ENCODE data around the gene FAM83G.

GRCh38 chr17:19003543-19004420 lies 782 bp downstream of the FAM83G start:
- TF ChIP-seq ZNF221 (tag by site-specific recombination; IDR thresholded peaks at IDR 0.05; ENCODE audit: borderline replicate concordance) (no peak), ZNF530 (tag by site-specific recombination; IDR thresholded peaks at IDR 0.05; ENCODE audit: low read depth) (no peak), ZNF639 (tag by site-specific recombination; IDR thresholded peaks at IDR 0.05) (no peak), PBX3 (CRISPR knock-in tag; IDR thresholded peaks at IDR 0.05) (no peak), ZNF488 (tag by site-specific recombination; IDR thresholded peaks at IDR 0.05) (no peak), CTCF (tag by site-specific recombination; IDR thresholded peaks at IDR 0.05) (no peak), ZNF133 (tag by site-specific recombination; IDR thresholded peaks at IDR 0.05) (no peak), ZNF513 (tag by site-specific recombination; IDR thresholded peaks at IDR 0.05) (no peak), ZNF449 (tag by site-specific recombination; IDR thresholded peaks at IDR 0.05) (no peak), ZNF23 (tag by site-specific recombination; IDR thresholded peaks at IDR 0.05; ENCODE audit: borderline replicate concordance) (no peak), GLI4 (tag by site-specific recombination; IDR thresholded peaks at IDR 0.05) (no peak), ZSCAN18 (tag by site-specific recombination; IDR thresholded peaks at IDR 0.05) (no peak), ZXDB (tag by site-specific recombination; IDR thresholded peaks at IDR 0.05) (no peak), ZBTB48 (tag by site-specific recombination; IDR thresholded peaks at IDR 0.05) (peak; percentile 95)
